Fibroblast of lung (primary cell): ENCODE measurements around the gene SPATA32.

Experiments used
- EZH2 ChIP-seq: IDR thresholded peaks from 2 replicates; pipeline ENCODE4 v1.5.1; 2012; ENCODE audit warnings: low read length, control low read depth, mild to moderate bottlenecking; ENCODE audit errors: missing control alignments
- TF ChIP-seq, protein P1 (sequence below), 2 donors: IDR thresholded peaks in 1 of 2; conservative IDR thresholded peaks in 1 of 2; 1 replicate in 1 of 2; 2 replicates in 1 of 2; pipeline ENCODE4 v1.5.1; 2011 to 2012; ENCODE audit warnings: low read length in 2 of 2, control low read depth in 1 of 2, inconsistent platforms in 1 of 2, low read depth in 1 of 2, mild to moderate bottlenecking in 1 of 2

DNA sequence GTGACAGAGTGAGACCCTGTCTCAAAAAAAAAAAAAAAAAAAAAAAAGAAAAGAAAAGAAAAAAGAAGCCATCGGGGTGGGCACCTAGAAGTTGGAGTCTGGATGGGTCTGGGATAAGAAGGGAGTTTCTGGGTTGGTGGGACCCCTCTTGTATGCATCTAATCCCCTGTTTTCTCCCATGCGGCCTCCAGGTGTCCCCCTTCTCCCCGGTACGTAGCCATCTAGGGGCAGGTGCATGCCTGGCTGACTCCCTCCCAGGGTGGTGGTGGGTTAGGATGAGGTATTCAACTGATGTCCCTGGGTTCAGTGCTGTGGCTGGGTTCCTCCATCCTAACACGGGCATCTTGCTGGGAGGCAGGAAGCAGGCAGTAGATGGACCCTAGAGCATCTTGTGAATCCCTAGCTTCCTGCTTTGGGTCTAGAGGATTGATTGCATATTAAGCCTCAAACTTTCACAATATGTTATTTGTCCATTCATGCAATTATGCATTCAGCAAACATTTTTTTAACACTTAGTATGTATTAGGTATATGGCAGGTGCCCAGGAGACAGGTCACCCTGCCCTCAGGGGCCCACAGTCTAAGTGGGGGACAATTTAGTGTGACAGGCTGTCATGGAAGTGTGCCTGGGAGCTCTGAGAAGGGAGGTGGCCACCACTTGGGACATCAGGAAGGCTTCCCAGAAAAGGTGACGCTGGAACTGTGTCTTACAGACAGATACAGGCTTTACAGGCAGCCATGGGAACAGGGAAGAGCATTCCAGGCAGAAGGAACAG lies 27.1 kb downstream of the SPATA32 start:
- TF ChIP-seq, protein P1, sequence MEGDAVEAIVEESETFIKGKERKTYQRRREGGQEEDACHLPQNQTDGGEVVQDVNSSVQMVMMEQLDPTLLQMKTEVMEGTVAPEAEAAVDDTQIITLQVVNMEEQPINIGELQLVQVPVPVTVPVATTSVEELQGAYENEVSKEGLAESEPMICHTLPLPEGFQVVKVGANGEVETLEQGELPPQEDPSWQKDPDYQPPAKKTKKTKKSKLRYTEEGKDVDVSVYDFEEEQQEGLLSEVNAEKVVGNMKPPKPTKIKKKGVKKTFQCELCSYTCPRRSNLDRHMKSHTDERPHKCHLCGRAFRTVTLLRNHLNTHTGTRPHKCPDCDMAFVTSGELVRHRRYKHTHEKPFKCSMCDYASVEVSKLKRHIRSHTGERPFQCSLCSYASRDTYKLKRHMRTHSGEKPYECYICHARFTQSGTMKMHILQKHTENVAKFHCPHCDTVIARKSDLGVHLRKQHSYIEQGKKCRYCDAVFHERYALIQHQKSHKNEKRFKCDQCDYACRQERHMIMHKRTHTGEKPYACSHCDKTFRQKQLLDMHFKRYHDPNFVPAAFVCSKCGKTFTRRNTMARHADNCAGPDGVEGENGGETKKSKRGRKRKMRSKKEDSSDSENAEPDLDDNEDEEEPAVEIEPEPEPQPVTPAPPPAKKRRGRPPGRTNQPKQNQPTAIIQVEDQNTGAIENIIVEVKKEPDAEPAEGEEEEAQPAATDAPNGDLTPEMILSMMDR (conservative IDR thresholded peaks at IDR 0.05 in 1 of 2, IDR thresholded peaks at IDR 0.05 in 1 of 2; ENCODE audit: low read depth in 1 of 2, low read length in 2 of 2): peak in 1 of 2 donors; percentile 22
- TF ChIP-seq EZH2: no peak
